ENCODE measurements around the gene DNMT3L.
"Not testable (repeated sequence)": the region's sequence is repeated elsewhere in the genome, so short reads cannot be mapped to it uniquely, and the experiment has no call there.

DNA sequence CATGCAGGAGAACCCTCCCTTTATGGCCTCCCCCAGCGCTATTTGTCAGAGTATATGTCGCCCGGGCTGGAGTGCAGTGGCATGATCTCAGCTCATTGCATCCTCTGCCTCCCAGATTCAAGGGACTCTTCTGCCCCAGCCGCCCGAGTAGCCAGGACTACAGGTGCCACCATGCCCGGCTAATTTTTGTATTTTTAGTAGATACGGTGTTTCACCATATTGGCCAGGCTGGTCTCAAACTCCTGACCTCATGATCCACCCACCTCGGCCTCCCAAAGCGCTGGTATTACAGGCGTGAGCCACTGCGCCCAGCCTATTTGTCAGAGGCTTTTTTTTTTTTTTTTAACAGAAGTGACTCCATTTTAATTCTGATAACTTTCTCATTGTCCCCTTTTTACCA is 61.7 kb downstream of the DNMT3L start:
- TF ChIP-seq, protein P1, sequence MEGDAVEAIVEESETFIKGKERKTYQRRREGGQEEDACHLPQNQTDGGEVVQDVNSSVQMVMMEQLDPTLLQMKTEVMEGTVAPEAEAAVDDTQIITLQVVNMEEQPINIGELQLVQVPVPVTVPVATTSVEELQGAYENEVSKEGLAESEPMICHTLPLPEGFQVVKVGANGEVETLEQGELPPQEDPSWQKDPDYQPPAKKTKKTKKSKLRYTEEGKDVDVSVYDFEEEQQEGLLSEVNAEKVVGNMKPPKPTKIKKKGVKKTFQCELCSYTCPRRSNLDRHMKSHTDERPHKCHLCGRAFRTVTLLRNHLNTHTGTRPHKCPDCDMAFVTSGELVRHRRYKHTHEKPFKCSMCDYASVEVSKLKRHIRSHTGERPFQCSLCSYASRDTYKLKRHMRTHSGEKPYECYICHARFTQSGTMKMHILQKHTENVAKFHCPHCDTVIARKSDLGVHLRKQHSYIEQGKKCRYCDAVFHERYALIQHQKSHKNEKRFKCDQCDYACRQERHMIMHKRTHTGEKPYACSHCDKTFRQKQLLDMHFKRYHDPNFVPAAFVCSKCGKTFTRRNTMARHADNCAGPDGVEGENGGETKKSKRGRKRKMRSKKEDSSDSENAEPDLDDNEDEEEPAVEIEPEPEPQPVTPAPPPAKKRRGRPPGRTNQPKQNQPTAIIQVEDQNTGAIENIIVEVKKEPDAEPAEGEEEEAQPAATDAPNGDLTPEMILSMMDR (conservative IDR thresholded peaks at IDR 0.05) = not testable (repeated sequence)
- TF ChIP-seq ZFX (IDR thresholded peaks at IDR 0.05) = not testable (repeated sequence)

Measured in C4-2B (cell line).